ENCODE measurements around the gene YPEL2.

The YPEL2 gene

GRCh38 chr17:59342681-59343131 lies 11.3 kb downstream of the YPEL2 start:
- TF ChIP-seq CTCF (IDR thresholded peaks at IDR 0.05; ENCODE audit: low read depth, low read length) = no peak
- no peak overlapping the region for H3K4me3 ChIP-seq (ENCODE audit: low read depth, low read length)

- no peak for TF ChIP-seq CTCF (IDR thresholded peaks at IDR 0.05; ENCODE audit: low read depth, low read length)
- no peak overlapping the region for H3K4me3 ChIP-seq (ENCODE audit: low read depth, low read length)
These were observed 14.0 kb downstream of the YPEL2 start for GRCh38 chr17:59345476-59345875.

GRCh38 chr17:59346341-59346740 lies 14.9 kb downstream of the YPEL2 start:
- no peak for TF ChIP-seq CTCF (IDR thresholded peaks at IDR 0.05; ENCODE audit: low read depth, low read length)

GRCh38 chr17:59346876-59347407 lies 15.5 kb downstream of the YPEL2 start:
- TF ChIP-seq CTCF (IDR thresholded peaks at IDR 0.05; ENCODE audit: low read depth, low read length) = no peak
- no peak overlapping the region for H3K4me3 ChIP-seq (ENCODE audit: low read depth, low read length)

More at GRCh38 chr17:59346341-59346740, 14.9 kb downstream of the YPEL2 start:
- no peak overlapping the region for H3K4me3 ChIP-seq (ENCODE audit: low read depth, low read length)

GRCh38 chr17:59347975-59348391 lies 16.5 kb downstream of the YPEL2 start:
- TF ChIP-seq CTCF (IDR thresholded peaks at IDR 0.05; ENCODE audit: low read depth, low read length) = no peak
- no peak overlapping the region for H3K4me3 ChIP-seq (ENCODE audit: low read depth, low read length)

GRCh38 chr17:59349178-59349577 lies 17.7 kb downstream of the YPEL2 start:
- TF ChIP-seq CTCF (IDR thresholded peaks at IDR 0.05; ENCODE audit: low read depth, low read length) = no peak

GRCh38 chr17:59353106-59353854 lies 21.8 kb downstream of the YPEL2 start:
- no peak overlapping the region for H3K4me3 ChIP-seq (ENCODE audit: low read depth, low read length)
- TF ChIP-seq CTCF (IDR thresholded peaks at IDR 0.05; ENCODE audit: low read depth, low read length) = no peak

More at GRCh38 chr17:59349178-59349577, 17.7 kb downstream of the YPEL2 start:
- no peak overlapping the region for H3K4me3 ChIP-seq (ENCODE audit: low read depth, low read length)
